Measurements from ENCODE around the gene AASS.
A peak's percentile ranks its signal among the peaks of the same experiment; 100 is the strongest.
"Not testable (repeated sequence)": the region's sequence is repeated elsewhere in the genome, so short reads cannot be mapped to it uniquely, and the experiment has no call there.

Gene AASS

GRCh38 chr7:122143751-122144711 lies at the start of gene AASS:
AASS (minus strand) TSS chr7:122144249; CDS start chr7:122133726, 10,523 bp downstream.
- peaks cover 64% of the 10 kb centered on the region for H3K4me1 ChIP-seq (ENCODE audit: control insufficient read depth, insufficient read depth, low read length)
- peak within 1 kb of the TSS; percentile 93 for H3K4me3 ChIP-seq (ENCODE audit: low read depth, low read length)
- H3K27me3 ChIP-seq (ENCODE audit: control insufficient read depth, insufficient read depth, low read length), result no peaks in the 10 kb centered on the region
- H3K27ac ChIP-seq (ENCODE audit: low read depth, low read length), result peak within 1 kb of the TSS; percentile 91
- H3K9me3 ChIP-seq (ENCODE audit: control insufficient read depth, insufficient read depth, low read length), result no peaks in the 10 kb centered on the region
- H3K9ac ChIP-seq (ENCODE audit: low read depth, low read length), result peak within 1 kb of the TSS; percentile 91
- H3K36me3 ChIP-seq (ENCODE audit: control insufficient read depth, insufficient read depth, low read length), result peaks cover 34% of the 10 kb centered on the region

DNA sequence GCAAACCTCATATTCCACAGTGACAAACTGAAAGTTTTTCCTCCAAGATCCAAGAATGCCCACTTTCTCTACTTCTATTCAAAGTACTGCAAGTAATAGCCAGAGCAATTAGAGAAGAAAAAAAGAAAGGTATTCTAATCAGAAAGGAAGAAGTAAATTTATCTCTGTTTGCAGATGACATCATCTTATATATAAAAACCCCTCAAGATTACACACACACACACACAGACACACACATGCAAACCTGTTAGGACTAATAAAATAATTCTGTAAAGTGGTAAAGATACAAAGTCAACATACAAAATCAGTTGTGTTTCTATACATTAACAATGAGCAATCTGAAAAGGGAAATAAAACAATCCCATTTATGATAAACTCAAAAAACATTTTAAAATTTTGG lies 44.7 kb upstream of the AASS start:
- Histone ChIP-seq H3K9ac (ENCODE audit: low read depth, low read length) (no peak overlapping the region), H3K36me3 (ENCODE audit: control insufficient read depth, insufficient read depth, low read length) (no peaks in the 10 kb centered on the region), H3K27ac (ENCODE audit: low read depth, low read length) (no peak overlapping the region), H3K4me1 (ENCODE audit: control insufficient read depth, insufficient read depth, low read length) (0 out of 2 replicates have a peak, but pooled peaks cover 3% of the 10 kb centered on the region), H3K9me3 (ENCODE audit: control insufficient read depth, insufficient read depth, low read length) (peaks cover 3% of the 10 kb centered on the region; the same call in 1 of the 2 replicates), H3K4me3 (ENCODE audit: low read depth, low read length) (no peak overlapping the region), H3K27me3 (ENCODE audit: control insufficient read depth, insufficient read depth, low read length) (no peaks in the 10 kb centered on the region)

- no peaks in the 10 kb centered on the region for H3K9me3 ChIP-seq (ENCODE audit: control insufficient read depth, insufficient read depth, low read length)
- no peaks in the 10 kb centered on the region for H3K27me3 ChIP-seq (ENCODE audit: control insufficient read depth, insufficient read depth, low read length)
- H3K9ac ChIP-seq (ENCODE audit: low read depth, low read length), result no peak overlapping the region
- H3K36me3 ChIP-seq (ENCODE audit: control insufficient read depth, insufficient read depth, low read length), result no peaks in the 10 kb centered on the region
- H3K4me3 ChIP-seq (ENCODE audit: low read depth, low read length), result no peak overlapping the region
- H3K4me1 ChIP-seq (ENCODE audit: control insufficient read depth, insufficient read depth, low read length), result no peaks in the 10 kb centered on the region
- H3K27ac ChIP-seq (ENCODE audit: low read depth, low read length), result no peak overlapping the region
Observed at GRCh38 chr7:122183106-122183505, 39.1 kb upstream of the AASS start.

GRCh38 chr7:122182081-122182480 lies 38.0 kb upstream of the AASS start:
- Histone ChIP-seq H3K27ac (ENCODE audit: low read depth, low read length) (no peak overlapping the region), H3K9ac (ENCODE audit: low read depth, low read length) (no peak overlapping the region), H3K4me3 (ENCODE audit: low read depth, low read length) (no peak overlapping the region), H3K36me3 (ENCODE audit: control insufficient read depth, insufficient read depth, low read length) (no peaks in the 10 kb centered on the region), H3K27me3 (ENCODE audit: control insufficient read depth, insufficient read depth, low read length) (no peaks in the 10 kb centered on the region), H3K4me1 (ENCODE audit: control insufficient read depth, insufficient read depth, low read length) (no peaks in the 10 kb centered on the region), H3K9me3 (ENCODE audit: control insufficient read depth, insufficient read depth, low read length) (no peaks in the 10 kb centered on the region)

GRCh38 chr7:122172144-122172543 lies 28.1 kb upstream of the AASS start:
- H3K9me3 ChIP-seq (ENCODE audit: control insufficient read depth, insufficient read depth, low read length); H3K9ac ChIP-seq (ENCODE audit: low read depth, low read length); H3K27me3 ChIP-seq (ENCODE audit: control insufficient read depth, insufficient read depth, low read length); H3K27ac ChIP-seq (ENCODE audit: low read depth, low read length); H3K36me3 ChIP-seq (ENCODE audit: control insufficient read depth, insufficient read depth, low read length); H3K4me3 ChIP-seq (ENCODE audit: low read depth, low read length): not testable (repeated sequence)
- H3K4me1 ChIP-seq (ENCODE audit: control insufficient read depth, insufficient read depth, low read length), result peaks cover 16% of the 10 kb centered on the region

- H3K4me3 ChIP-seq (ENCODE audit: low read depth, low read length), result no peak overlapping the region
- no peaks in the 10 kb centered on the region for H3K27me3 ChIP-seq (ENCODE audit: control insufficient read depth, insufficient read depth, low read length)
- peaks cover 13% of the 10 kb centered on the region for H3K4me1 ChIP-seq (ENCODE audit: control insufficient read depth, insufficient read depth, low read length)
- no peaks in the 10 kb centered on the region for H3K36me3 ChIP-seq (ENCODE audit: control insufficient read depth, insufficient read depth, low read length)
- H3K9me3 ChIP-seq (ENCODE audit: control insufficient read depth, insufficient read depth, low read length), result no peaks in the 10 kb centered on the region
- no peak overlapping the region for H3K27ac ChIP-seq (ENCODE audit: low read depth, low read length)
- no peak overlapping the region for H3K9ac ChIP-seq (ENCODE audit: low read depth, low read length)
Observed at GRCh38 chr7:122166740-122167139, 22.7 kb upstream of the AASS start.

DNA sequence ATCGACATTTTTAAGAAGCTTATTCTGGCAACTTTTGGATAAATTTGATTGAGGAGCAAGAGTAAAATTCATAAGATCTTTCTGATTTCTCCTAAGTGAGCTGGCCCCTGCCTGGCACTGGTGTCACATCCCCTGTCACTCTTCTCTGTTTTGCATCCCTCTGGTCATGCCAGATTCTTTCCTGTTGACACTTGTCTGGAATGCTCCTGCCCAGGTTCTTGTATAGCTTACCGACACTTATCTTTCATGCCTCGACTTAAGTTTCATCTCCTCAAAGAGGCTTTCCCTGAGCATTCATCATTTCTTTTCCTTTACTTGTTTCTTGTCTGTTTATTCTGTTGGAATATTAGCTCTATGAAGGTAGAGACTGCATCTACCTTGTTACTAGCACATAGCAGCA lies 22.2 kb upstream of the AASS start:
- Histone ChIP-seq H3K27ac (ENCODE audit: low read depth, low read length) (no peak overlapping the region), H3K9me3 (ENCODE audit: control insufficient read depth, insufficient read depth, low read length) (no peaks in the 10 kb centered on the region), H3K36me3 (ENCODE audit: control insufficient read depth, insufficient read depth, low read length) (no peaks in the 10 kb centered on the region), H3K9ac (ENCODE audit: low read depth, low read length) (no peak overlapping the region), H3K27me3 (ENCODE audit: control insufficient read depth, insufficient read depth, low read length) (no peaks in the 10 kb centered on the region), H3K4me1 (ENCODE audit: control insufficient read depth, insufficient read depth, low read length) (peaks cover 13% of the 10 kb centered on the region), H3K4me3 (ENCODE audit: low read depth, low read length) (no peak overlapping the region)

GRCh38 chr7:122161628-122162027 lies 17.6 kb upstream of the AASS start:
- Histone ChIP-seq H3K27ac (ENCODE audit: low read depth, low read length) (no peak overlapping the region), H3K4me1 (ENCODE audit: control insufficient read depth, insufficient read depth, low read length) (peaks cover 12% of the 10 kb centered on the region), H3K27me3 (ENCODE audit: control insufficient read depth, insufficient read depth, low read length) (no peaks in the 10 kb centered on the region), H3K4me3 (ENCODE audit: low read depth, low read length) (no peak overlapping the region), H3K9me3 (ENCODE audit: control insufficient read depth, insufficient read depth, low read length) (no peaks in the 10 kb centered on the region), H3K36me3 (ENCODE audit: control insufficient read depth, insufficient read depth, low read length) (no peaks in the 10 kb centered on the region), H3K9ac (ENCODE audit: low read depth, low read length) (peak overlapping the region; percentile 14; the same call in 1 of the 2 replicates)

DNA sequence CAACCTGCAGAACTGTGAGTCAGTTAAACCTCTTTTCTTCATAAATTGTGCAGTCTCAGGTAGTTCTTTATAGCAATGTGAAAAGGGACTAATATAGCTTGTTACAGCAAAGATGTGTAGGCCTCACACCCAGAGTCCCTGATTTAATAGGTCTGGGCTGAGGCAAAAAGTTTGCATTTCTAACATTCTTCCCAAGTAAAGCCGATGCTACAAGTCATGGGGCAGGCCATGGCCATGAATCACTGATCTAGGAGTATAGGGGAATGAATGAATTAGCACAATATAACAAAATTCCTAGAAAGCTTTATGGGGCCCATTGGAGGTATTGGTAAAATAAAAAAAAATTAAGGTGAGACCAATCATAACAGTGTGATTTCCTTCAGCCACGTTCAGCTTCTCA lies 11.5 kb upstream of the AASS start:
- Histone ChIP-seq H3K9me3 (ENCODE audit: control insufficient read depth, insufficient read depth, low read length) (no peaks in the 10 kb centered on the region), H3K4me3 (ENCODE audit: low read depth, low read length) (no peak overlapping the region), H3K27ac (ENCODE audit: low read depth, low read length) (no peak overlapping the region), H3K9ac (ENCODE audit: low read depth, low read length) (no peak overlapping the region), H3K4me1 (ENCODE audit: control insufficient read depth, insufficient read depth, low read length) (peaks cover 19% of the 10 kb centered on the region), H3K27me3 (ENCODE audit: control insufficient read depth, insufficient read depth, low read length) (no peaks in the 10 kb centered on the region), H3K36me3 (ENCODE audit: control insufficient read depth, insufficient read depth, low read length) (peaks cover 4% of the 10 kb centered on the region; the same call in 1 of the 2 replicates)

DNA sequence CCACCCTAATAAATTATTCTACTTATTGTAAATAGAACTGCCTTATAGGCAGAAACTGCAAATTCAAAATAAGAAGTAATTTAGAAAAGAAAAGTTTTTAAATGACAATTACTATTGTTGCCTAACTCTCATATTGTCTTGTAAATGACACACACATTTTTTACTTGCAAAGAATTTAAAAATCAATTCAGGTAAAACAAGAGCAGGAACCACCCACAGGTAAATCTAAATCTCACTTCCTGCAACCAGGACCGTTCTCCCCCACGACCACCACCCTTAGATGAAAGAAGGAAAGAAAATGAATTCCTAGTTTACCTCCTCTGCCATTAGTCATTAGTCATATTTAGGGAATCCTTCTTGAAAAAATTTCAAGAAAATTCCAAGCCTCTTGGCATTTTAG lies 4.8 kb upstream of the AASS start:
- no peaks in the 10 kb centered on the region for H3K27me3 ChIP-seq (ENCODE audit: control insufficient read depth, insufficient read depth, low read length)
- no peaks in the 10 kb centered on the region for H3K9me3 ChIP-seq (ENCODE audit: control insufficient read depth, insufficient read depth, low read length)
- H3K9ac ChIP-seq (ENCODE audit: low read depth, low read length), result peak overlapping the region; percentile 8; the same call in 1 of the 2 replicates
- H3K27ac ChIP-seq (ENCODE audit: low read depth, low read length), result peak overlapping the region; percentile 91
- H3K4me3 ChIP-seq (ENCODE audit: low read depth, low read length), result peak overlapping the region; percentile 29; the same call in 1 of the 2 replicates
- peaks cover 67% of the 10 kb centered on the region for H3K4me1 ChIP-seq (ENCODE audit: control insufficient read depth, insufficient read depth, low read length)
- peaks cover 4% of the 10 kb centered on the region; the same call in 1 of the 2 replicates for H3K36me3 ChIP-seq (ENCODE audit: control insufficient read depth, insufficient read depth, low read length)

GRCh38 chr7:122148081-122148480 lies 4.0 kb upstream of the AASS start:
- H3K27ac ChIP-seq (ENCODE audit: low read depth, low read length), result peak overlapping the region; percentile 59
- peaks cover 4% of the 10 kb centered on the region for H3K36me3 ChIP-seq (ENCODE audit: control insufficient read depth, insufficient read depth, low read length)
- no peak overlapping the region for H3K4me3 ChIP-seq (ENCODE audit: low read depth, low read length)
- H3K9ac ChIP-seq (ENCODE audit: low read depth, low read length), result peak overlapping the region; percentile 1; the same call in 1 of the 2 replicates
- H3K27me3 ChIP-seq (ENCODE audit: control insufficient read depth, insufficient read depth, low read length), result no peaks in the 10 kb centered on the region
- H3K4me1 ChIP-seq (ENCODE audit: control insufficient read depth, insufficient read depth, low read length), result peaks cover 65% of the 10 kb centered on the region
- no peaks in the 10 kb centered on the region for H3K9me3 ChIP-seq (ENCODE audit: control insufficient read depth, insufficient read depth, low read length)

Data from HUES48 (cell line).